ENCODE results near the gene GABRG3.

- TF ChIP-seq TAF1 (IDR thresholded peaks at IDR 0.05; ENCODE audit: borderline replicate concordance, insufficient read depth, low read length): no peak
- TF ChIP-seq SIN3A (IDR thresholded peaks at IDR 0.05; ENCODE audit: borderline replicate concordance, insufficient read depth, low read length): no peak
These were observed 230.4 kb downstream of the GABRG3 start for GRCh38 chr15:27201425-27201824.

Data from PFSK-1 (cell line).